ENCODE measurements around the gene ZNF831.

- no peak for TF ChIP-seq CTCF (IDR thresholded peaks at IDR 0.05)
- no peak for TF ChIP-seq POLR2A (IDR thresholded peaks at IDR 0.05)
Measured at GRCh38 chr20:59151820-59152219, 11.8 kb upstream of the ZNF831 start.

All from suprapubic skin (tissue), 3 donors.